GM23338 (cell line): ENCODE measurements around the gene LCP2.
A peak's percentile ranks its signal among the peaks of the same experiment; 100 is the strongest.

Source experiments
- CTCF ChIP-seq, 2 experiments: fragments of 200-600 bp in 1 of 2; sonication (generic) in 1 of 2; conservative IDR thresholded peaks; 2 replicates each; pipeline versions ENCODE4 v1.5.1 to v1.6.1; 2016 to 2017; ENCODE audit warnings: antibody characterized with exemption in 2 of 2, low read depth in 2 of 2, mild to moderate bottlenecking in 2 of 2, moderate library complexity in 1 of 2
- POLR2AphosphoS5 ChIP-seq: IDR thresholded peaks from 2 replicates; pipeline ENCODE4 v1.6.1; 2016; ENCODE audit warnings: antibody characterized with exemption, low read depth

GRCh38 chr5:170273968-170274710, 23.4 kb downstream of the LCP2 start:
- TF ChIP-seq CTCF (conservative IDR thresholded peaks at IDR 0.05; ENCODE audit: low read depth in 2 of 2) (peak; percentile 66 to 96), POLR2AphosphoS5 (no peak)
